ENCODE results near the gene EFCAB14.

DNA sequence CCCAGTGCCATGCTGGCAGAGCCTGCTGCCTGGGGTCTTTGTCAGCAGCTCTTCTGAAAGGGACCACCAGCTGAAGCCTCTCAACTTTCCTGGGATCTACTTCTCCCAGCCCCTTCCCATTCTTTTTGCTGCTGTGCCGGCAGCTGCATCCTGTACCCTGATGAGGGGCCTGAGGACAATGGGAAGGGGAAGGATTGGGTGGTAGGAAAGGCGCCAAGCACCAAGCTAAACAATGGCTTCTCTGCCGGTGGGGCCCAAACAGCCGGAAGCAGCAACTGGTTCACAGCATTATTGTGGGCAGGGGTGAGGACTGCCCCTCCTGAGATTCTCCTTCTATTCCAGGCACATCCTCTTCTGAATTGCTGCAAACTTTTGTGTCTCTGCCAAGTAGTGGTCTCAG lies 5.0 kb upstream of the EFCAB14 start:
- no peak for TF ChIP-seq SREBF1 (IDR thresholded peaks at IDR 0.05; ENCODE audit: borderline replicate concordance, low read depth, low read length)
- no peak for TF ChIP-seq KLF16 (IDR thresholded peaks at IDR 0.05)
- no peak for TF ChIP-seq HMG20A (CRISPR knock-in tag; conservative IDR thresholded peaks at IDR 0.05)
- TF ChIP-seq, protein P1, sequence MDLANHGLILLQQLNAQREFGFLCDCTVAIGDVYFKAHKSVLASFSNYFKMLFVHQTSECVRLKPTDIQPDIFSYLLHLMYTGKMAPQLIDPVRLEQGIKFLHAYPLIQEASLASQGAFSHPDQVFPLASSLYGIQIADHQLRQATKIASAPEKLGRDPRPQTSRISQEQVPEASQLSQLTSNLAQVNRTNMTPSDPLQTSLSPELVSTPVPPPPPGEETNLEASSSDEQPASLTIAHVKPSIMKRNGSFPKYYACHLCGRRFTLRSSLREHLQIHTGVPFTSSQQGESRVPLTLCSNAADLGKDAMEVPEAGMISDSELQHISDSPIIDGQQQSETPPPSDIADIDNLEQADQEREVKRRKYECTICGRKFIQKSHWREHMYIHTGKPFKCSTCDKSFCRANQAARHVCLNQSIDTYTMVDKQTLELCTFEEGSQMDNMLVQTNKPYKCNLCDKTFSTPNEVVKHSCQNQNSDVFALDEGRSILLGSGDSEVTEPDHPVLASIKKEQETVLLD (IDR thresholded peaks at IDR 0.05), result no peak
- TF ChIP-seq, protein P2, sequence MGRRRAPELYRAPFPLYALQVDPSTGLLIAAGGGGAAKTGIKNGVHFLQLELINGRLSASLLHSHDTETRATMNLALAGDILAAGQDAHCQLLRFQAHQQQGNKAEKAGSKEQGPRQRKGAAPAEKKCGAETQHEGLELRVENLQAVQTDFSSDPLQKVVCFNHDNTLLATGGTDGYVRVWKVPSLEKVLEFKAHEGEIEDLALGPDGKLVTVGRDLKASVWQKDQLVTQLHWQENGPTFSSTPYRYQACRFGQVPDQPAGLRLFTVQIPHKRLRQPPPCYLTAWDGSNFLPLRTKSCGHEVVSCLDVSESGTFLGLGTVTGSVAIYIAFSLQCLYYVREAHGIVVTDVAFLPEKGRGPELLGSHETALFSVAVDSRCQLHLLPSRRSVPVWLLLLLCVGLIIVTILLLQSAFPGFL (CRISPR knock-in tag; IDR thresholded peaks at IDR 0.05), result no peak

Data from K562 (cell line).